Transverse colon (tissue), 3 donors: ENCODE data around the gene SH2B3.

ENCODE experiments used
- CTCF ChIP-seq, 5 experiments: fragments of 200-600 bp in 3 of 5; fragments of 450-650 bp in 2 of 5; sonication (generic) in 3 of 5; IDR thresholded peaks; 1 replicate in 2 of 5; 2 replicates in 3 of 5; pipeline ENCODE4 v1.5.1; 2016 to 2017; ENCODE audit warnings: antibody characterized with exemption in 5 of 5, inconsistent platforms in 3 of 5, mild to moderate bottlenecking in 2 of 5, moderate library complexity in 1 of 5
- EP300 ChIP-seq: sonication (generic); formaldehyde crosslinking; IDR thresholded peaks from one replicate; pipeline ENCODE4 v1.6.1; 2017; ENCODE audit warnings: antibody characterized with exemption, low read depth

GRCh38 chr12:111411185-111411764, 5.6 kb downstream of the SH2B3 start:
- TF ChIP-seq EP300 (no peak), CTCF (IDR thresholded peaks at IDR 0.05) (no peak)
